HEK293 (cell line): ENCODE measurements around the gene ECT2L.

Experiments
- CTCF ChIA-PET: fragments of 350-600 bp; formaldehyde crosslinking; extraction: SDS; loops from one replicate; lab custom pipeline; 2021; ENCODE audit warnings: antibody characterized with exemption; lab: Yijun Ruan, JAX
- POLR2A ChIA-PET: fragments of 300-600 bp; formaldehyde crosslinking; extraction: SDS; loops from one replicate; lab custom pipeline; 2020; ENCODE audit warnings: antibody characterized with exemption, inconsistent platforms; lab: Yijun Ruan, JAX
- H3K27ac ChIP-seq: fragments of 200-500 bp; sonication (Bioruptor generic); 2 replicates; pipeline ENCODE4 v1.5.1; 2014; ENCODE audit warnings: low read depth, low read length, control low read depth, inconsistent platforms; ENCODE audit errors: extremely low read depth
- H3K36me3 ChIP-seq, 2 experiments: fragments of 200-500 bp in 1 of 2; sonication (Bioruptor generic) in 1 of 2; 1 replicate in 1 of 2; 2 replicates in 1 of 2; pipeline ENCODE4 v1.5.1; 2014 to 2017; ENCODE audit warnings: inconsistent platforms in 2 of 2, low read length in 2 of 2; ENCODE audit not compliant: control insufficient read depth in 2 of 2, insufficient read depth in 1 of 2
- H3K4me1 ChIP-seq: fragments of 200-500 bp; sonication (Bioruptor generic); 2 replicates; pipeline ENCODE4 v1.5.1; 2014; ENCODE audit warnings: mild to moderate bottlenecking, low read length, inconsistent platforms; ENCODE audit not compliant: control insufficient read depth, insufficient read depth
- H3K4me3 ChIP-seq: 2 replicates; pipeline ENCODE4 v1.5.1; 2011; ENCODE audit warnings: low read depth, mild to moderate bottlenecking, control low read depth, low read length, moderate library complexity
- H3K9me3 ChIP-seq: fragments of 200-500 bp; sonication (Bioruptor generic); 2 replicates; pipeline ENCODE4 v1.5.1; 2014; ENCODE audit warnings: low read depth, low read length, inconsistent platforms; ENCODE audit not compliant: control insufficient read depth, insufficient read depth
- GFI1B ChIP-seq: fragments of 450-650 bp; formaldehyde crosslinking; IDR thresholded peaks from 2 replicates; pipeline ENCODE4 v1.5.1; 2016; ENCODE audit warnings: missing biosample characterization, missing genetic modification characterization
- GLI4 ChIP-seq: fragments of 450-650 bp; formaldehyde crosslinking; IDR thresholded peaks from 2 replicates; pipeline ENCODE4 v1.5.1; 2016; ENCODE audit warnings: missing biosample characterization, missing genetic modification characterization
- GLIS2 ChIP-seq: fragments of 450-650 bp; formaldehyde crosslinking; IDR thresholded peaks from 2 replicates; pipeline ENCODE4 v1.5.1; 2016; ENCODE audit warnings: missing biosample characterization, missing genetic modification characterization
- YY2 ChIP-seq: fragments of 450-650 bp; formaldehyde crosslinking; IDR thresholded peaks from 2 replicates; pipeline ENCODE4 v1.5.1; 2016; ENCODE audit warnings: missing biosample characterization, missing genetic modification characterization
- ZNF146 ChIP-seq: fragments of 450-650 bp; formaldehyde crosslinking; IDR thresholded peaks from 2 replicates; pipeline ENCODE4 v1.5.1; 2016; ENCODE audit warnings: missing biosample characterization, missing genetic modification characterization
- ZNF174 ChIP-seq: fragments of 450-650 bp; formaldehyde crosslinking; IDR thresholded peaks from 2 replicates; pipeline ENCODE4 v1.5.0; 2017; ENCODE audit warnings: missing biosample characterization, mild to moderate bottlenecking, missing genetic modification characterization
- ZNF221 ChIP-seq: fragments of 450-650 bp; formaldehyde crosslinking; IDR thresholded peaks from 2 replicates; pipeline ENCODE4 v1.5.1; 2017; ENCODE audit warnings: missing biosample characterization, missing genetic modification characterization, borderline replicate concordance
- ZNF302 ChIP-seq: fragments of 450-650 bp; formaldehyde crosslinking; IDR thresholded peaks from 2 replicates; pipeline ENCODE4 v1.5.1; 2016; ENCODE audit warnings: missing biosample characterization, missing genetic modification characterization, low read depth
- ZNF391 ChIP-seq: fragments of 450-650 bp; formaldehyde crosslinking; IDR thresholded peaks from 2 replicates; pipeline ENCODE4 v1.5.1; 2016; ENCODE audit warnings: low read depth, missing biosample characterization, missing genetic modification characterization, borderline replicate concordance
- ZNF426 ChIP-seq: fragments of 450-650 bp; formaldehyde crosslinking; IDR thresholded peaks from 2 replicates; pipeline ENCODE4 v1.5.1; 2017; ENCODE audit warnings: missing biosample characterization, missing genetic modification characterization, mild to moderate bottlenecking, inconsistent platforms, moderate library complexity
- ZNF777 ChIP-seq: fragments of 450-650 bp; formaldehyde crosslinking; IDR thresholded peaks from 2 replicates; pipeline ENCODE4 v1.5.1; 2017; ENCODE audit warnings: missing biosample characterization, missing genetic modification characterization, borderline replicate concordance
- ZNF837 ChIP-seq: fragments of 450-650 bp; formaldehyde crosslinking; IDR thresholded peaks from 2 replicates; pipeline ENCODE4 v1.5.1; 2016; ENCODE audit warnings: missing biosample characterization, missing genetic modification characterization
- ZSCAN16 ChIP-seq: fragments of 450-650 bp; formaldehyde crosslinking; IDR thresholded peaks from 2 replicates; pipeline ENCODE4 v1.5.1; 2016; ENCODE audit warnings: missing biosample characterization, missing genetic modification characterization
- TF ChIP-seq, protein P1 (sequence below): fragments of 450-650 bp; formaldehyde crosslinking; IDR thresholded peaks from 2 replicates; pipeline ENCODE4 v1.5.0; 2017; ENCODE audit warnings: missing biosample characterization, missing genetic modification characterization, borderline replicate concordance
- TF ChIP-seq, protein P2 (sequence below): fragments of 450-650 bp; formaldehyde crosslinking; IDR thresholded peaks from 2 replicates; pipeline ENCODE4 v1.5.1; 2017; ENCODE audit warnings: missing biosample characterization, missing genetic modification characterization
- TF ChIP-seq, protein P3 (sequence below): fragments of 450-650 bp; formaldehyde crosslinking; optimal IDR thresholded peaks from 2 replicates; pipeline ENCODE3; 2016; ENCODE audit warnings: missing biosample characterization, mild to moderate bottlenecking, missing genetic modification characterization
- TF ChIP-seq, protein P4 (sequence below): fragments of 450-650 bp; formaldehyde crosslinking; IDR thresholded peaks from 2 replicates; pipeline ENCODE4 v1.5.1; 2016; ENCODE audit warnings: missing biosample characterization, missing genetic modification characterization, borderline replicate concordance
- TF ChIP-seq, protein P5 (sequence below): fragments of 450-650 bp; formaldehyde crosslinking; IDR thresholded peaks from 2 replicates; pipeline ENCODE4 v1.5.1; 2016; ENCODE audit warnings: missing biosample characterization, missing genetic modification characterization
- TF ChIP-seq, protein P6 (sequence below): fragments of 450-650 bp; formaldehyde crosslinking; IDR thresholded peaks from 2 replicates; pipeline ENCODE4 v1.5.1; 2016; ENCODE audit warnings: missing biosample characterization, missing genetic modification characterization

Gene ECT2L

DNA sequence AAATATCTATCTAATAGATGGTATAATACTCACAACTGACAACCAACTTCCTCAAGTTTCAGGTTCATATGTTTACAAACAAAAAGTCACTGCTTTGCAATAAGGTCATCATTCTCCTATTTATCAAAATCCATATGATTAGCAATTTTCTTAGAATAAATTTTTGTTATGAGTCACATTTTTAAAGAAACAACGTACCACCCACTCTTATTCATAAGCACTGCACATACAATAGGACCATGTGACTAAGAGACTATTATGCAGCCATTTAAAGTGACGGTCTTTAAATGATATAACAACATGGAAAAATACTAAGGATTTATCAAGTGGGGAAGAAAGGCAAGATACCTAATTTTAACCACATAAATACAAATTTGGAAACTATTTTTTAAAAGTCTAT is 152.1 kb downstream of the ECT2L start:
- no peak overlapping the region for H3K27ac ChIP-seq
- no peaks in the 10 kb centered on the region for H3K9me3 ChIP-seq
- CTCF ChIA-PET, result no interaction called here
- TF ChIP-seq, protein P1, sequence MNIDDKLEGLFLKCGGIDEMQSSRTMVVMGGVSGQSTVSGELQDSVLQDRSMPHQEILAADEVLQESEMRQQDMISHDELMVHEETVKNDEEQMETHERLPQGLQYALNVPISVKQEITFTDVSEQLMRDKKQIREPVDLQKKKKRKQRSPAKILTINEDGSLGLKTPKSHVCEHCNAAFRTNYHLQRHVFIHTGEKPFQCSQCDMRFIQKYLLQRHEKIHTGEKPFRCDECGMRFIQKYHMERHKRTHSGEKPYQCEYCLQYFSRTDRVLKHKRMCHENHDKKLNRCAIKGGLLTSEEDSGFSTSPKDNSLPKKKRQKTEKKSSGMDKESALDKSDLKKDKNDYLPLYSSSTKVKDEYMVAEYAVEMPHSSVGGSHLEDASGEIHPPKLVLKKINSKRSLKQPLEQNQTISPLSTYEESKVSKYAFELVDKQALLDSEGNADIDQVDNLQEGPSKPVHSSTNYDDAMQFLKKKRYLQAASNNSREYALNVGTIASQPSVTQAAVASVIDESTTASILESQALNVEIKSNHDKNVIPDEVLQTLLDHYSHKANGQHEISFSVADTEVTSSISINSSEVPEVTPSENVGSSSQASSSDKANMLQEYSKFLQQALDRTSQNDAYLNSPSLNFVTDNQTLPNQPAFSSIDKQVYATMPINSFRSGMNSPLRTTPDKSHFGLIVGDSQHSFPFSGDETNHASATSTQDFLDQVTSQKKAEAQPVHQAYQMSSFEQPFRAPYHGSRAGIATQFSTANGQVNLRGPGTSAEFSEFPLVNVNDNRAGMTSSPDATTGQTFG (tag by site-specific recombination), result no peak
- TF ChIP-seq GLIS2 (tag by site-specific recombination) (no peak), ZNF426 (tag by site-specific recombination) (no peak), ZNF777 (tag by site-specific recombination) (no peak), ZSCAN16 (no peak)
- TF ChIP-seq, protein P2, sequence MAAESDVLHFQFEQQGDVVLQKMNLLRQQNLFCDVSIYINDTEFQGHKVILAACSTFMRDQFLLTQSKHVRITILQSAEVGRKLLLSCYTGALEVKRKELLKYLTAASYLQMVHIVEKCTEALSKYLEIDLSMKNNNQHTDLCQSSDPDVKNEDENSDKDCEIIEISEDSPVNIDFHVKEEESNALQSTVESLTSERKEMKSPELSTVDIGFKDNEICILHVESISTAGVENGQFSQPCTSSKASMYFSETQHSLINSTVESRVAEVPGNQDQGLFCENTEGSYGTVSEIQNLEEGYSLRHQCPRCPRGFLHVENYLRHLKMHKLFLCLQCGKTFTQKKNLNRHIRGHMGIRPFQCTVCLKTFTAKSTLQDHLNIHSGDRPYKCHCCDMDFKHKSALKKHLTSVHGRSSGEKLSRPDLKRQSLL (tag by site-specific recombination), result no peak
- TF ChIP-seq, protein P3, sequence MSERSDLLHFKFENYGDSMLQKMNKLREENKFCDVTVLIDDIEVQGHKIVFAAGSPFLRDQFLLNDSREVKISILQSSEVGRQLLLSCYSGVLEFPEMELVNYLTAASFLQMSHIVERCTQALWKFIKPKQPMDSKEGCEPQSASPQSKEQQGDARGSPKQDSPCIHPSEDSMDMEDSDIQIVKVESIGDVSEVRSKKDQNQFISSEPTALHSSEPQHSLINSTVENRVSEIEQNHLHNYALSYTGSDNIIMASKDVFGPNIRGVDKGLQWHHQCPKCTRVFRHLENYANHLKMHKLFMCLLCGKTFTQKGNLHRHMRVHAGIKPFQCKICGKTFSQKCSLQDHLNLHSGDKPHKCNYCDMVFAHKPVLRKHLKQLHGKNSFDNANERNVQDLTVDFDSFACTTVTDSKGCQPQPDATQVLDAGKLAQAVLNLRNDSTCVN (tag by site-specific recombination), result no peak
- TF ChIP-seq, protein P4, sequence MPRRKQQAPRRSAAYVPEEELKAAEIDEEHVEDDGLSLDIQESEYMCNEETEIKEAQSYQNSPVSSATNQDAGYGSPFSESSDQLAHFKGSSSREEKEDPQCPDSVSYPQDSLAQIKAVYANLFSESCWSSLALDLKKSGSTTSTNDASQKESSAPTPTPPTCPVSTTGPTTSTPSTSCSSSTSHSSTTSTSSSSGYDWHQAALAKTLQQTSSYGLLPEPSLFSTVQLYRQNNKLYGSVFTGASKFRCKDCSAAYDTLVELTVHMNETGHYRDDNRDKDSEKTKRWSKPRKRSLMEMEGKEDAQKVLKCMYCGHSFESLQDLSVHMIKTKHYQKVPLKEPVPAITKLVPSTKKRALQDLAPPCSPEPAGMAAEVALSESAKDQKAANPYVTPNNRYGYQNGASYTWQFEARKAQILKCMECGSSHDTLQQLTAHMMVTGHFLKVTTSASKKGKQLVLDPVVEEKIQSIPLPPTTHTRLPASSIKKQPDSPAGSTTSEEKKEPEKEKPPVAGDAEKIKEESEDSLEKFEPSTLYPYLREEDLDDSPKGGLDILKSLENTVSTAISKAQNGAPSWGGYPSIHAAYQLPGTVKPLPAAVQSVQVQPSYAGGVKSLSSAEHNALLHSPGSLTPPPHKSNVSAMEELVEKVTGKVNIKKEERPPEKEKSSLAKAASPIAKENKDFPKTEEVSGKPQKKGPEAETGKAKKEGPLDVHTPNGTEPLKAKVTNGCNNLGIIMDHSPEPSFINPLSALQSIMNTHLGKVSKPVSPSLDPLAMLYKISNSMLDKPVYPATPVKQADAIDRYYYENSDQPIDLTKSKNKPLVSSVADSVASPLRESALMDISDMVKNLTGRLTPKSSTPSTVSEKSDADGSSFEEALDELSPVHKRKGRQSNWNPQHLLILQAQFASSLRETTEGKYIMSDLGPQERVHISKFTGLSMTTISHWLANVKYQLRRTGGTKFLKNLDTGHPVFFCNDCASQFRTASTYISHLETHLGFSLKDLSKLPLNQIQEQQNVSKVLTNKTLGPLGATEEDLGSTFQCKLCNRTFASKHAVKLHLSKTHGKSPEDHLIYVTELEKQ (tag by site-specific recombination), result no peak
- H3K36me3 ChIP-seq, result peaks cover 12 to 22% of the 10 kb centered on the region in 2 experiments
- POLR2A ChIA-PET, result no interaction called here
- H3K4me3 ChIP-seq, result no peak overlapping the region
- peaks cover 10% of the 10 kb centered on the region for H3K4me1 ChIP-seq

DNA sequence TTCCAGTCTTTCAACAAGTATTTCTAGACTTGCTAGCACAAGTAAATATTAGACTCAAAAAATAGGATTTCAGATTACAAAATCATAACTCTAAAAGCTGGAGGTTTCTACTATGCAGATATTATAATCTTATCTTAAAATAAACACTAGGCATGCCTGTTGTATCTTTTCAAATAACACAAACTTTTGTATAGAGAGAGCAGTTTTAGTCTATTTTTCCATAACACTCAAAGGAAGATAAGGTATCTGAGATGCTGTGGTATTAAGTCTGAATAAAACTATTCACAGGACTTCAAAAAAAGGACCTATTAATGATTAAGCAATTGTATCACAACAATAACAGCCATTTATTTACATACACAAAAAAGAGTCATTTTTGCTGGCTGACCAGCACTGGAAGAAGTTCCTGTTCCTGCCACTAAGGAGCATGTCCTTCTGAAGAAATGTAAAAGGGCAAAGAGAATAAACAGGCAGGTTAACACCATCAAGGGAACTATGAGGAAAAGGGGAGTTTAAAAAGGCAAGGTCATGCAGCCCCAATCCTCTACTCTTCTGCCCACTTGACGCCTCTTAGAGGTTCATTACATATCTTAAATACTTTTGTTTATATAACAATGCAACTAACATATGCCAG is 152.8 kb downstream of the ECT2L start:
- Histone ChIP-seq H3K4me3 (no peak overlapping the region), H3K27ac (no peak overlapping the region), H3K9me3 (no peaks in the 10 kb centered on the region), H3K36me3 (peaks cover 8 to 17% of the 10 kb centered on the region in 2 experiments; a peak in 2 of 3 replicates), H3K4me1 (peaks cover 10% of the 10 kb centered on the region)
- TF ChIP-seq, protein P5, sequence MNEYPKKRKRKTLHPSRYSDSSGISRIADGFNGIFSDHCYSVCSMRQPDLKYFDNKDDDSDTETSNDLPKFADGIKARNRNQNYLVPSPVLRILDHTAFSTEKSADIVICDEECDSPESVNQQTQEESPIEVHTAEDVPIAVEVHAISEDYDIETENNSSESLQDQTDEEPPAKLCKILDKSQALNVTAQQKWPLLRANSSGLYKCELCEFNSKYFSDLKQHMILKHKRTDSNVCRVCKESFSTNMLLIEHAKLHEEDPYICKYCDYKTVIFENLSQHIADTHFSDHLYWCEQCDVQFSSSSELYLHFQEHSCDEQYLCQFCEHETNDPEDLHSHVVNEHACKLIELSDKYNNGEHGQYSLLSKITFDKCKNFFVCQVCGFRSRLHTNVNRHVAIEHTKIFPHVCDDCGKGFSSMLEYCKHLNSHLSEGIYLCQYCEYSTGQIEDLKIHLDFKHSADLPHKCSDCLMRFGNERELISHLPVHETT (tag by site-specific recombination), result no peak
- TF ChIP-seq GFI1B (tag by site-specific recombination), result no peak
- TF ChIP-seq GLI4, result no peak
- TF ChIP-seq ZNF302 (tag by site-specific recombination), result no peak
- TF ChIP-seq ZNF837 (tag by site-specific recombination), result no peak
- TF ChIP-seq, protein P6, sequence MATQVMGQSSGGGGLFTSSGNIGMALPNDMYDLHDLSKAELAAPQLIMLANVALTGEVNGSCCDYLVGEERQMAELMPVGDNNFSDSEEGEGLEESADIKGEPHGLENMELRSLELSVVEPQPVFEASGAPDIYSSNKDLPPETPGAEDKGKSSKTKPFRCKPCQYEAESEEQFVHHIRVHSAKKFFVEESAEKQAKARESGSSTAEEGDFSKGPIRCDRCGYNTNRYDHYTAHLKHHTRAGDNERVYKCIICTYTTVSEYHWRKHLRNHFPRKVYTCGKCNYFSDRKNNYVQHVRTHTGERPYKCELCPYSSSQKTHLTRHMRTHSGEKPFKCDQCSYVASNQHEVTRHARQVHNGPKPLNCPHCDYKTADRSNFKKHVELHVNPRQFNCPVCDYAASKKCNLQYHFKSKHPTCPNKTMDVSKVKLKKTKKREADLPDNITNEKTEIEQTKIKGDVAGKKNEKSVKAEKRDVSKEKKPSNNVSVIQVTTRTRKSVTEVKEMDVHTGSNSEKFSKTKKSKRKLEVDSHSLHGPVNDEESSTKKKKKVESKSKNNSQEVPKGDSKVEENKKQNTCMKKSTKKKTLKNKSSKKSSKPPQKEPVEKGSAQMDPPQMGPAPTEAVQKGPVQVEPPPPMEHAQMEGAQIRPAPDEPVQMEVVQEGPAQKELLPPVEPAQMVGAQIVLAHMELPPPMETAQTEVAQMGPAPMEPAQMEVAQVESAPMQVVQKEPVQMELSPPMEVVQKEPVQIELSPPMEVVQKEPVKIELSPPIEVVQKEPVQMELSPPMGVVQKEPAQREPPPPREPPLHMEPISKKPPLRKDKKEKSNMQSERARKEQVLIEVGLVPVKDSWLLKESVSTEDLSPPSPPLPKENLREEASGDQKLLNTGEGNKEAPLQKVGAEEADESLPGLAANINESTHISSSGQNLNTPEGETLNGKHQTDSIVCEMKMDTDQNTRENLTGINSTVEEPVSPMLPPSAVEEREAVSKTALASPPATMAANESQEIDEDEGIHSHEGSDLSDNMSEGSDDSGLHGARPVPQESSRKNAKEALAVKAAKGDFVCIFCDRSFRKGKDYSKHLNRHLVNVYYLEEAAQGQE (tag by site-specific recombination), result no peak
- no peak for TF ChIP-seq ZNF174 (tag by site-specific recombination)
- TF ChIP-seq ZNF146 (tag by site-specific recombination), result no peak
- TF ChIP-seq ZNF221 (tag by site-specific recombination), result no peak
- TF ChIP-seq ZNF391, result no peak
- TF ChIP-seq YY2 (tag by site-specific recombination), result no peak
- CTCF ChIA-PET, result no interaction called here
- POLR2A ChIA-PET, result no interaction called here
